Activated CD8-positive, alpha-beta T cell treated with anti-CD3 and anti-CD28 coated beads, Interleukin-2, amount 10 ng/mL, durations not matched to agents 7 days and 5 days (primary cell): Measurements from ENCODE around the gene NCOA1. TPM values are rescaled to one million over a fixed set of nuclear protein-coding genes. Genes with fewer than 3 reads are reported as not detected.

Experiments used
- ATAC-seq: fragments of 150-1000 bp; cut with Tn5 transposase; one replicate; pipeline ENCODE4 v1.10.0; 2021; ENCODE audit warnings: moderate library complexity
- CTCF ChIA-PET: fragments of 350-600 bp; sonication (Branson Sonifier 250); formaldehyde crosslinking; loops from one replicate; lab custom pipeline; 2021; ENCODE audit warnings: antibody characterized with exemption; lab: Charles Lee
- POLR2A ChIA-PET: fragments of 350-600 bp; sonication (Branson Sonifier 250); formaldehyde crosslinking; loops from one replicate; lab custom pipeline; 2021; ENCODE audit warnings: antibody characterized with exemption; lab: Charles Lee
- DNase-seq: peaks from one replicate; pipeline ENCODE4 v3.0.0-alpha.2; 2020
- H3K27ac Mint-ChIP-seq: one replicate; pipeline ENCODE4 v1.8.0; 2021; ENCODE audit warnings: mild to moderate bottlenecking, mixed read lengths
- H3K27me3 Mint-ChIP-seq: one replicate; pipeline ENCODE4 v1.8.0; 2021; ENCODE audit warnings: low read depth, mixed read lengths
- H3K36me3 Mint-ChIP-seq: one replicate; pipeline ENCODE4 v1.8.0; 2021; ENCODE audit warnings: low read depth, mixed read lengths
- H3K4me1 Mint-ChIP-seq: one replicate; pipeline ENCODE4 v1.8.0; 2021; ENCODE audit warnings: low read depth, mixed read lengths
- H3K4me3 Mint-ChIP-seq: one replicate; pipeline ENCODE4 v1.8.0; 2021; ENCODE audit warnings: mild to moderate bottlenecking, mixed read lengths
- H3K9me3 Mint-ChIP-seq: one replicate; pipeline ENCODE4 v1.8.0; 2022; ENCODE audit warnings: mixed read lengths; ENCODE audit not compliant: insufficient read depth
- total RNA-seq, 2 experiments: library from RNA; stranded (reverse); gene quantifications; one replicate each; pipeline ENCODE4 v1.2.3, GENCODE V29; 2021

The NCOA1 gene
- 10 to 100 TPM; 14.5 to 14.7 TPM for total RNA-seq

GRCh38 chr2:24490690-24491541 lies at the start of gene NCOA1:
TSS of gene NCOA1 (plus strand) at chr2:24491254. CDS start at chr2:24658678, 167,424 bp downstream.
- ATAC-seq, result peak; percentile 91
- H3K4me3 Mint-ChIP-seq, result peak within 1 kb of the TSS; percentile 92
- no peaks in the 10 kb centered on the region for H3K9me3 Mint-ChIP-seq
- H3K27ac Mint-ChIP-seq, result peak within 1 kb of the TSS; percentile 86
- H3K4me1 Mint-ChIP-seq, result peaks cover 40% of the 10 kb centered on the region
- no peaks in the 10 kb centered on the region for H3K27me3 Mint-ChIP-seq
- ChIA-PET CTCF (interaction anchor here (1.7 kb wide), 1 partner anchor 122 kb away, joined by 5 read pairs; no protein-coding TSS in a partner anchor), POLR2A (interaction anchor here (0.6 to 1.5 kb wide), 4 partner anchors 9 to 304 kb away, joined by 3 to 4 read pairs (median 3); no protein-coding TSS in a partner anchor)
- no peaks in the 10 kb centered on the region for H3K36me3 Mint-ChIP-seq
- peak; percentile 92 for DNase-seq

GRCh38 chr2:24448797-24449196 lies 42.3 kb upstream of the NCOA1 start:
- Mint-ChIP-seq H3K4me1 (no peaks in the 10 kb centered on the region), H3K27me3 (peaks cover 7% of the 10 kb centered on the region), H3K9me3 (no peaks in the 10 kb centered on the region), H3K36me3 (no peaks in the 10 kb centered on the region), H3K27ac (no peak overlapping the region), H3K4me3 (no peak overlapping the region)
- CTCF ChIA-PET, result no interaction called here
- ATAC-seq (no peak), DNase-seq (no peak)
- POLR2A ChIA-PET, result no interaction called here

- no peak overlapping the region for H3K27ac Mint-ChIP-seq
- no peak for DNase-seq
- H3K4me1 Mint-ChIP-seq, result no peaks in the 10 kb centered on the region
- H3K36me3 Mint-ChIP-seq, result no peaks in the 10 kb centered on the region
- peaks cover 7% of the 10 kb centered on the region for H3K27me3 Mint-ChIP-seq
- POLR2A ChIA-PET, result no interaction called here
- H3K4me3 Mint-ChIP-seq, result no peak overlapping the region
- no peaks in the 10 kb centered on the region for H3K9me3 Mint-ChIP-seq
- no peak for ATAC-seq
- CTCF ChIA-PET, result interaction anchor here (1.3 kb wide), 1 partner anchor 39 kb away, joined by 3 read pairs; no protein-coding TSS in a partner anchor
Observed at GRCh38 chr2:24449344-24449743, 41.7 kb upstream of the NCOA1 start.

GRCh38 chr2:24451805-24452501 lies 39.1 kb upstream of the NCOA1 start:
- peaks cover 4% of the 10 kb centered on the region for H3K4me1 Mint-ChIP-seq
- no peak overlapping the region for H3K27ac Mint-ChIP-seq
- CTCF ChIA-PET, result interaction anchor here (1.2 kb wide), 1 partner anchor 376 kb away, joined by 3 read pairs; no protein-coding TSS in a partner anchor
- H3K4me3 Mint-ChIP-seq, result no peak overlapping the region
- DNase-seq, result no peak
- ATAC-seq, result no peak
- POLR2A ChIA-PET, result no interaction called here
- H3K36me3 Mint-ChIP-seq, result no peaks in the 10 kb centered on the region
- no peaks in the 10 kb centered on the region for H3K9me3 Mint-ChIP-seq
- peaks cover 7% of the 10 kb centered on the region for H3K27me3 Mint-ChIP-seq

- DNase-seq, result no peak
- CTCF ChIA-PET, result interaction anchor here (1.2 kb wide), 1 partner anchor 375 kb away, joined by 3 read pairs; no protein-coding TSS in a partner anchor
- ATAC-seq, result no peak
- Mint-ChIP-seq H3K9me3 (no peaks in the 10 kb centered on the region), H3K4me3 (no peak overlapping the region), H3K36me3 (no peaks in the 10 kb centered on the region), H3K4me1 (peaks cover 4% of the 10 kb centered on the region), H3K27ac (no peak overlapping the region), H3K27me3 (peaks cover 7% of the 10 kb centered on the region)
- POLR2A ChIA-PET, result no interaction called here
Observed at GRCh38 chr2:24452502-24452885, 38.6 kb upstream of the NCOA1 start.

- POLR2A ChIA-PET, result no interaction called here
- Mint-ChIP-seq H3K4me1 (peaks cover 4% of the 10 kb centered on the region), H3K4me3 (no peak overlapping the region), H3K27me3 (peaks cover 5% of the 10 kb centered on the region), H3K9me3 (no peaks in the 10 kb centered on the region), H3K36me3 (no peaks in the 10 kb centered on the region), H3K27ac (no peak overlapping the region)
- CTCF ChIA-PET, result interaction anchor here (1.7 kb wide), 1 partner anchor 44 kb away, joined by 4 read pairs; no protein-coding TSS in a partner anchor
- DNase-seq (no peak), ATAC-seq (no peak)
Observed at GRCh38 chr2:24453379-24454073, 37.5 kb upstream of the NCOA1 start.

GRCh38 chr2:24454294-24454693 lies 36.8 kb upstream of the NCOA1 start:
- DNase-seq (no peak), ATAC-seq (no peak)
- POLR2A ChIA-PET, result no interaction called here
- Mint-ChIP-seq H3K4me3 (no peak overlapping the region), H3K27ac (no peak overlapping the region), H3K27me3 (peaks cover 9% of the 10 kb centered on the region), H3K9me3 (no peaks in the 10 kb centered on the region), H3K36me3 (no peaks in the 10 kb centered on the region), H3K4me1 (peaks cover 4% of the 10 kb centered on the region)
- CTCF ChIA-PET, result interaction anchor here (1.7 kb wide), 1 partner anchor 45 kb away, joined by 4 read pairs; no protein-coding TSS in a partner anchor

- no peak overlapping the region for H3K4me3 Mint-ChIP-seq
- CTCF ChIA-PET, result interaction anchor here (1.0 to 1.6 kb wide), 3 partner anchors 47 to 309 kb away, joined by 3 to 4 read pairs (median 3); no protein-coding TSS in a partner anchor
- H3K9me3 Mint-ChIP-seq, result no peaks in the 10 kb centered on the region
- POLR2A ChIA-PET, result no interaction called here
- DNase-seq (no peak), ATAC-seq (no peak)
- peaks cover 7% of the 10 kb centered on the region for H3K4me1 Mint-ChIP-seq
- no peaks in the 10 kb centered on the region for H3K36me3 Mint-ChIP-seq
- H3K27me3 Mint-ChIP-seq, result peaks cover 7% of the 10 kb centered on the region
- no peak overlapping the region for H3K27ac Mint-ChIP-seq
Observed at GRCh38 chr2:24456599-24457556, 34.2 kb upstream of the NCOA1 start.

- Mint-ChIP-seq H3K4me1 (peaks cover 11% of the 10 kb centered on the region), H3K27ac (no peak overlapping the region), H3K9me3 (no peaks in the 10 kb centered on the region), H3K4me3 (no peak overlapping the region), H3K27me3 (peaks cover 7% of the 10 kb centered on the region), H3K36me3 (no peaks in the 10 kb centered on the region)
- DNase-seq, result no peak
- POLR2A ChIA-PET, result no interaction called here
- no peak for ATAC-seq
- CTCF ChIA-PET, result interaction anchor here (1.0 to 1.4 kb wide), 2 partner anchors 91 to 308 kb away, joined by 3 read pairs; no protein-coding TSS in a partner anchor
Observed at GRCh38 chr2:24457696-24458386, 33.2 kb upstream of the NCOA1 start.
